ENCODE data around the gene XPR1.
"Not testable (repeated sequence)": the region's sequence is repeated elsewhere in the genome, so short reads cannot be mapped to it uniquely, and the experiment has no call there.

Gene XPR1

GRCh38 chr1:180785291-180785690, 153.5 kb downstream of the XPR1 start:
- no peak for DNase-seq (ENCODE audit: low spot score)

GRCh38 chr1:180785887-180786286, 154.1 kb downstream of the XPR1 start:
- no peak for DNase-seq (ENCODE audit: low spot score)

- DNase-seq (ENCODE audit: low spot score), result no peak
These were observed 154.8 kb downstream of the XPR1 start for GRCh38 chr1:180786624-180787023.

GRCh38 chr1:180787628-180788307, 155.9 kb downstream of the XPR1 start:
- DNase-seq (ENCODE audit: low spot score), result no peak

GRCh38 chr1:180789460-180789859, 157.6 kb downstream of the XPR1 start:
- no peak for DNase-seq (ENCODE audit: low spot score)

- DNase-seq (ENCODE audit: low spot score), result not testable (repeated sequence)
These were observed 159.3 kb downstream of the XPR1 start for GRCh38 chr1:180791152-180791551.

- no peak for DNase-seq (ENCODE audit: low spot score)
These were observed 160.0 kb downstream of the XPR1 start for GRCh38 chr1:180791806-180792205.

- DNase-seq (ENCODE audit: low spot score), result no peak
These were observed 161.6 kb downstream of the XPR1 start for GRCh38 chr1:180793451-180793850.

GRCh38 chr1:180796897-180797640, 165.2 kb downstream of the XPR1 start:
- DNase-seq (ENCODE audit: low spot score), result no peak

- DNase-seq (ENCODE audit: low spot score), result no peak
These were observed 169.1 kb downstream of the XPR1 start for GRCh38 chr1:180800945-180801344.

- DNase-seq (ENCODE audit: low spot score), result no peak
These were observed 171.0 kb downstream of the XPR1 start for GRCh38 chr1:180802813-180803212.

GRCh38 chr1:180805316-180805715, 173.5 kb downstream of the XPR1 start:
- no peak for DNase-seq (ENCODE audit: low spot score)

GRCh38 chr1:180811298-180811697, 179.5 kb downstream of the XPR1 start:
- no peak for DNase-seq (ENCODE audit: low spot score)

GRCh38 chr1:180811886-180812285, 180.1 kb downstream of the XPR1 start:
- no peak for DNase-seq (ENCODE audit: low spot score)

- no peak for DNase-seq (ENCODE audit: low spot score)
These were observed 182.4 kb downstream of the XPR1 start for GRCh38 chr1:180814258-180814657.

- DNase-seq (ENCODE audit: low spot score), result no peak
These were observed 183.4 kb downstream of the XPR1 start for GRCh38 chr1:180815188-180815587.

GRCh38 chr1:180816132-180816531, 184.3 kb downstream of the XPR1 start:
- no peak for DNase-seq (ENCODE audit: low spot score)

GRCh38 chr1:180821970-180822369, 190.1 kb downstream of the XPR1 start:
- no peak for DNase-seq (ENCODE audit: low spot score)

GRCh38 chr1:180831507-180831906, 199.7 kb downstream of the XPR1 start:
- DNase-seq (ENCODE audit: low spot score), result not testable (repeated sequence)

- DNase-seq (ENCODE audit: low spot score), result not testable (repeated sequence)
These were observed 201.4 kb downstream of the XPR1 start for GRCh38 chr1:180833180-180833579.

GRCh38 chr1:180836449-180836848, 204.6 kb downstream of the XPR1 start:
- no peak for DNase-seq (ENCODE audit: low spot score)

- no peak for DNase-seq (ENCODE audit: low spot score)
These were observed 205.2 kb downstream of the XPR1 start for GRCh38 chr1:180837020-180837419.

GRCh38 chr1:180838535-180838934, 206.7 kb downstream of the XPR1 start:
- no peak for DNase-seq (ENCODE audit: low spot score)

- no peak for DNase-seq (ENCODE audit: low spot score)
These were observed 207.7 kb downstream of the XPR1 start for GRCh38 chr1:180839547-180839946.
